Femur (tissue), 1 donor: ENCODE results near the gene LAMB2.

Experiments
- DNase-seq: peaks from one replicate; pipeline ENCODE4 v3.0.0-alpha.2; 2017

LAMB2 gene

DNA sequence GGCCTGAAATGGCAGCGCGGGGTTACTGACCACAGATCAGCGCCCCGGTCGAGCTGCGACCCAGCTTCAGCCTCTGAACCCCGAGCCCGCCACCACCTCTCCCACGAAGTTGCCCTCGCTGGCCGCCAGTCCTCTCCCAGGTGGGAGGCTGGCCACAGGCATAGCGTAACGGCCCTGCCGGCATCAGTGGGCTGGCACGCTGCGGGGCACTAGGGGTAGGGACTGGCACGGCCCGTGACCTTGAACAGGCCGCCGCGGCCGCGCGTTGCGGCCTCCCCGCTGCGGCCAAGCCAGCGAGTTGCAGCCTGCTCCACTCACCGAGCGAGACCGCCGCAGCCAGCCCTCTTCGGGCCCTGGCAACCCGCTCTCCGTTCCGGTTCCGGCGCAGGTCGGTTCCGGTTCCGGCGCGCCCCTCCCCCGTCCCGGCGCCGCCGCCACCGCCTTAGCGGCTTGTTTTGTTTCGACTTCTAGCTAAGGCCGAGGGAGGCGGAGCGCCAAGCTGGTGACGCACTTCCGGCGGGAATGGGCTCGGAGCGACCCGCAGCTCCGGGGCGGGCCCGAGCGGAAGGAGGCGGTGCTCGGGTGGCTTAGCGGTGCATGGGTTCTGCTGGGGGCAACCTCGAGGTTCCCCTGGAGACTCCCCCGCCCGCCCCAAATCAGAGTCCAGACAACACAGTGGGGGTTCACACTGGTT lies 12.3 kb downstream of the LAMB2 start, which contains the start of gene USP19:
Gene USP19 (minus strand): TSS at position 386 of the 694 bp plus-strand sequence. CDS start 1,678 bp downstream, outside the sequence.
- peak; percentile 97 for DNase-seq

DNA sequence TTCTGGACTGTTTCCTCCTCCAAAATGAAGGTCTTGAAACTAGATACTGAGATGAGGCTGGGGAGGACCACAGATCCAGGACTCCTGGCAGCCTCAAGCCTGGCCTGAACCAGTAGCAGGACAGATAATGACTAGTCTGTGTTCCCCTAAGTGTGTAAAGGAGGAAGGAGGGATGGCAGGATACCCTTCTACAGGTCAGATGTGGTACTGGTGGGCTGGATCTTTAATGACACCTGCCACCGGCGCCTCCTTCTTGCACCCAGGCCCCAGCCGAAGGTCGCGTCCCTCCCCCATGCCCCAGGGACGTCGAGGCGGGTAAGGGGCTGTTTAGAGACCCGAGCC lies 12.8 kb downstream of the LAMB2 start:
- no peak for DNase-seq

DNA sequence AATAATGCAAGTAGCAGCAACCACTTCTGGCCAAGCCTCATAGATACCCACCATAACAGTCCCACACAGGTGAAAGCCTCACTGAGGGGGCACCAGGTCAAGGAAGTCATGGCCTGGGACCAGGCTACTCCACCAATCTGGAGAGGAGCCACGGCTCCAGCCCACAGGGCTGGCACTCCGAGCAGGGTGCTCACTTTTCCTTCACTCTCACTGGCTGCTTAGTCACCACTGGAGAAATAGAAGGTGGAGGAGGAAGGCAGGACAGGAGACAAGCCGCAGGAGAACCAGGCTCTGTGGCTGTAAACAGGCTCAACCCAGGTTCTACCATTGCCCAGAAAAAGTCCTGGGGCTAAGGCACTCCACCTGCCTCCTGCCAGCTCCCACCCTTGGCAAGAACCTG lies 13.4 kb downstream of the LAMB2 start:
- no peak for DNase-seq

DNA sequence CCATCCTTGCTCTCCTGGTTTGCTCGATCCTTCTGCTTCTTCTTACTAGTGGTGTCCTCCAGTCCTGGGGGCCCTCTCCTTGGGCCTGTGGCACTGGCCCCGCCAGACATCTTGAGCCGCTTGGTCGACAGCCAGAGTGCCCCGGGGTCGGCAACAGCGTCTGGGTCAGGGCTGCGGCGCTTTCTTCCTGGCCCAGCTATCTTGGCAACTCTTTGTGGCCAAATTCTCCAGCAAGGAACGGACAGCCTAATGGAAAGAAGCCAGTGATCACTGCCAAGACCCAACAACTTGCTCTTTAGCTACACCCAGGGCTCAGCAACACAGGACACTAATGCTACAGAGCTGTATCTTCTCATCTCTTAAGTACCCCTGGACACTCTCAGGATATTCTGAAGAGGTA lies 13.8 kb downstream of the LAMB2 start:
- no peak for DNase-seq

DNA sequence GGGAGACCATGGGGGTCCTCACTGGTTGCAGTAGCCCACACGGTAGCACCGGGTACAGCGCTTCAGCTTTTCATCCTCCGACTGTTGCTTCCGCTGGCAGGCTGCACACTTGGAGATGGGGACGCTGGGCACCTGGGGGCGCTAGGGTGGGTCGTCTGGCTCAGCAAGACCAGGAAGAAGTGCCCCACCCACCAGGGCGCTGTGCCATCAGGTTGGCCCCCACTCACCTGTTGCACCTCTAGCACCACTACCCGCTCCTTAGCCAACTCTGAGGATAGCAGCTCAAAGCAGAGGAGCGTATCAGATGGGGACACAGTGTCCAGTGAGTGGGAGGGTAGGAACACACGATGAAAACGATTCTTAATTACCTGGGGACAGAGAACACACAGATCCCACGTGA lies 20.6 kb downstream of the LAMB2 start:
- no peak for DNase-seq

DNA sequence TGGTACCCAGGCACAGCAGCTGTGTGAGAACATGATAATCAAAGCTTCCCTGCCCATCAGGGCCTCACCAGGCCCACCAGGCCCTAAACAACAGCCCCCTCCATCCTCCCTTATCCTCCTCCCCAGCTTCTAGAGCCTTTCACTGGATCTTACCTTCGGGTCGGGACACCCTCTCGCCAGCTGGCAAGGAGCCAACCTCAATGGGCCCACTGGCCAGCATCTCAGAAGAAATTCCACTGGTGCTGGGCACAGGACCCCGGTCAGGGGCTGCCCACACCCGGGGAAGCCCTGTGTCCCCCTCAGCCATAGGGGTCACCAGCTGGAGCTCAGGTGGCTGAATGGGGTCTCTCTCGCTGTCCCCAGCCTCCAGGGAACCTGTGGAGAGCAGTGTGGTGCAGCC lies 21.5 kb downstream of the LAMB2 start:
- DNase-seq, result no peak

DNA sequence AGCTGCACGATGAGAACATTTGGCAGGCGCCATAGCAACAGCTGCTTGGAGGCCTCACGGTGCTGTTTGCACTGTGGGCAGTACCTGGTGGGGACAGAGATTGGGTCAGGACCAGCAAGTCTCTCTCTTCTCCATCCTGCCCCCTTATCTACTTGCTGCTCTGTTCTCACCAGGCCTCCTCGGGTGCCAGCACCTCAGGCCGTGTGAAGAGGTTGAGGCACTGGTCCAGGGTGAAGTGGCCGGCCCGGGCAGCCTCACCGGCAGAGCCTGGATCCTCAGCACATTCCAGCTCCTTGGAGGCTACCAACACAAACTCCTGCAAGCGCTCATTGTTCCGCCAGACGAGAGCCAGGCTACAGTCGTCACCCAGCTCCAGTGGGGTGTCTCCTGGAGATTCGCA lies 22.1 kb downstream of the LAMB2 start:
- no peak for DNase-seq

DNA sequence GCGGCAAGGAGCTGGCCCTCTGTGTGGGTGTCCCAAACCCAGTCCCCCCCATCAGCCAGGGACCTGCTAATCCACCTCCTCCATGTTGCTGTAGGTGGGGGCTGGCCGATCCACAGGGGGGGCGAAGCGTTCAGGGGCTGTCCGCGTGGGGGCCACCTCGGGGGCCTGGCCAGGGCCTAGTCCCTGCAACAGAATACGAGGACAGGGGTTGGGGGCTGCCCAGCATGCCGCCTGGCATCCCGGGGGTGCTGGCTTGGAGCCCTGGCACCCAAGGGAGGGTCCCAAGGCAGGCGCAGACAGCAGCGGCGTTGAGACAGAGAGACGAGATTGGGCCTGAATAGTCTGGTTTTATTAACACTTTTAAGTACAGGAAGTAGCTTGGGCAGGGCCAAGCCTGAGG lies 24.5 kb downstream of the LAMB2 start:
- no peak for DNase-seq

DNA sequence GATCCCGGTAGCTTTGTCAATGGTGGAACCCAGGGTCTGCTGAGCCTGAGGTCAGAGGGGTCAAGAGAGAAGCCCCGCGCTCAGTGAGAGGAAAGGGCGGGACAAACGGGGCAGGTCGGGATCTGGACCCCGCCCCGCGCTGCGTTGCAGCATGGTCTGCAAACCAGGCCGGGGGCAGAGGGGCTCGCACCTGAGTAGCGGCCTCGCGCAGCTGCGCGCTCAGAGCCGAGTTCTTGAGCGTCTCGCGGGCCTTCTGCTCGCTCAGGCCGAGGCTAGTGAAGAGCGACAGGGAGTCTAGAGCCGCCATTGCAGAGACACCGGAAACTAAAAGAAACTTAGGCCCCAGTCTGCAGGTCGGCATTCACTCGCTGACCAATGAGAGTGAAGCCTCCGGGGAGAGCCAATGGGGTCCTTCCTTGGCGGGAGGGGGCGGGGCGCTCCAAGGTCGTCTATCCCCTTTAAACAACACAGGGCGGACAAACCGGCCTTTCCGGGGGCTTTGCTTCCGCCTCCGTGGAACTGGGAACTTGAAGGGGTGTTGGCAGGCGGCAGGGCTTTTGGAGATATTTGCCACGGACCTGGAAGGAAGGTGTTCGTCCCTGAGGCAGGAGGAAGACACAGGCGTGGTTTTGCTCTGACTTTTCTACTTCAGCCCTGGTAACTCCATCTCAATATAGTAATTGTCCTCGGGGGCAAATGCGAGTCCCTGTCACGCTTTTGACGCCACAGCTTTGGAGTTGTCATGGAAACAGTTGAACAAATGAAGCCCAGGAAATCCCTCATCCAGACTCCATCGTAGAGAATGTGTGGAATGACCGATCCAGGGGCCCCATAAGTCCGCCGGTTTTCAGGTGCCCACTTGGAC lies 28.2 kb downstream of the LAMB2 start, which contains the start of gene QARS1:
Gene QARS1 (minus strand): TSS at position 331 of the 865 bp plus-strand sequence. CDS start 24 bp downstream, at position 307.
- peak; percentile 97 for DNase-seq

DNA sequence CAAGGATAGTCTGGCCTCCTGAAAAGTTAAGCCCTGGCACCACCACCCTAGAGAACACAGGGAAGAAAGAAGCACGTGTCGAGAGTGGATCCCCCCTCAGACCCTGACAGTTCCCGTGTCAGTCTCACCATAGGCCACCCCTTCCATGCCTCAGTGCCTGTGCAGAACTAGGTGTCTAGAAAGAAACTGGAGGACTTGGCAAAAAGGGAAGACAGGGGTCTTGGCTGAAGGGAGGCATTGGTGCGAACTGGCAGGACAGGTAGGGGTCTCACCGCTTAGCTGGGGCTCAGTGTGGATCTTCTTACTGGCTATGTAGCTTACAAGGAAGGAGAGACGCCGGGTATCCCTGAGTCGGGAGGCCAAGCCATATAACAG lies 28.8 kb downstream of the LAMB2 start:
- no peak for DNase-seq

DNA sequence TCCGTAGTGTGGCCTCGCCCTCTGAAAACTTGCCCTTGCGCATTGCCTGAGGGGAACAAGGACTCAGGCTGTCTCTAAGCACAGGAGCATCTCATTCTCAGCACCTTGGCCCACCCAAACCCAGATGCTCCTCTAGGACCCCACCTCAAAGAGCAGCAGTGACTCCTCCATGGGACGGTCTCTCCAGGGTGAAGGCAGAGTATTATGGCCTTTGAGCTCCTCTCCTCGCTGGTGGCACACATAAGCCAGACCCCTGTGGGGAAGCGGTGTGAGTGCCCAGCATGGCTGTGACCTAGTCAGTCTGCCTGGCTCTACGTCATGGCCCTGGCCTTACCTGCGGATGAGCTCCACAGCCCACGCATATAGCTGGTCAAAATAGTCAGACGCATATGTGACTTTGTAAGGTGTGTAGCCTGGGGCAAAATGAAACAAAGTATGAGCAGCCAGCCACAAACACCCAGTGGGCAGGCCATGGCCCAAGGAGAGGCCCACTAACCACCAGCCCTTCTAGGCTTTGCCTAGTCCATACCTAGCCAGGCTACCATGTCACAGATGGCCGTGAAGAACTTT lies 32.7 kb downstream of the LAMB2 start:
- no peak for DNase-seq

DNA sequence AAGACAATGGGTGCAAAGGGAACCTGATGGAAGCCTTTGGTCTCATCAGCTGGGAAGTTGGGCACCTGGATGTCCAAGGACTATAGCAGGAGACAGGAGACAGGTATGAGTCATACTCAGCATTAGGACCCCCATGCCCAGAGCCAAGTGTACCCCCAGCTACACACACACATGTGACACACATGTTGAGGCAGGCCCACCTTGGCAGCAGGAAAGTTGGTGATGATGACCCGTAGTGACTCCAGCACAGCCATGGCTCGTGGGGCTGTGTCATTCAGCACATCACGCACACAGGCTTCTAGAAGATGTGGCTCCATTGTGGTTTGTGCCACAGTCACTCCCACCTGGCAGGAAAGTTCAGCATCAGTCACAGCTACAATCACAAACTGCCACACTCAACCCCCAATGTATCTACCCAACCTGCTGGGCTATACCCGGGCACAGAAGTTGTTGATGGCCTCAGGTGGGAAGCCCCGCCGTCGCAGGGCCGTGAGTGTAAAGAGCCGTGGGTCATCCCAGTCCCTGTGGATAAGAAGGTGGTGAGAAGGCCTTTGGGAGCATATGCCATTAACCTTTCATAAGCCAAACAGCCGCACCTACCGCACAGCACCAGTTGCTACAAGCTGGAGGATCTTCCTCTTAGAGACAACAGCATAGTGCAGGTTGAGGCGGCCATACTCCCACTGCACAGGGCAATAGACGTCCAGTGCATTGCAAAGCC lies 33.8 kb downstream of the LAMB2 start:
- DNase-seq, result no peak

DNA sequence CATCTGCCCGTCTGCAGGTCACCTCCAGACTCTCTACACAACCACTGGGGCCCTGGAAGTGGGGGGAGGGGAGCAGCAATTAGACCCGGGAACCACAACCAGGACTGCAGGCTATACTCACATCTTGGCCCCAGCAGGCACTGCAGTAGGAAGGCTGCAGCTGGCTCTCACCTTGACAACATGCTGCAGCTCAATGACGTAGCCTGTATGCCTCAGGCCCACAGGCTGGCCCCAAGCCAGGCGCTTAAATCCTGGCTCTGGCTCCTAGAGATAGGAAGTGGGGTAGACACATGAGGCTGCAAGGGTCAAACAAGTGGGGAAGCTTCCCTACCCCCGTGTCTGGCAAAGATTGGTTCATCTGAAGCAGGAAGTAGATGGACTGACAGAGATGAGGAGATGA lies 34.4 kb downstream of the LAMB2 start:
- no peak for DNase-seq

DNA sequence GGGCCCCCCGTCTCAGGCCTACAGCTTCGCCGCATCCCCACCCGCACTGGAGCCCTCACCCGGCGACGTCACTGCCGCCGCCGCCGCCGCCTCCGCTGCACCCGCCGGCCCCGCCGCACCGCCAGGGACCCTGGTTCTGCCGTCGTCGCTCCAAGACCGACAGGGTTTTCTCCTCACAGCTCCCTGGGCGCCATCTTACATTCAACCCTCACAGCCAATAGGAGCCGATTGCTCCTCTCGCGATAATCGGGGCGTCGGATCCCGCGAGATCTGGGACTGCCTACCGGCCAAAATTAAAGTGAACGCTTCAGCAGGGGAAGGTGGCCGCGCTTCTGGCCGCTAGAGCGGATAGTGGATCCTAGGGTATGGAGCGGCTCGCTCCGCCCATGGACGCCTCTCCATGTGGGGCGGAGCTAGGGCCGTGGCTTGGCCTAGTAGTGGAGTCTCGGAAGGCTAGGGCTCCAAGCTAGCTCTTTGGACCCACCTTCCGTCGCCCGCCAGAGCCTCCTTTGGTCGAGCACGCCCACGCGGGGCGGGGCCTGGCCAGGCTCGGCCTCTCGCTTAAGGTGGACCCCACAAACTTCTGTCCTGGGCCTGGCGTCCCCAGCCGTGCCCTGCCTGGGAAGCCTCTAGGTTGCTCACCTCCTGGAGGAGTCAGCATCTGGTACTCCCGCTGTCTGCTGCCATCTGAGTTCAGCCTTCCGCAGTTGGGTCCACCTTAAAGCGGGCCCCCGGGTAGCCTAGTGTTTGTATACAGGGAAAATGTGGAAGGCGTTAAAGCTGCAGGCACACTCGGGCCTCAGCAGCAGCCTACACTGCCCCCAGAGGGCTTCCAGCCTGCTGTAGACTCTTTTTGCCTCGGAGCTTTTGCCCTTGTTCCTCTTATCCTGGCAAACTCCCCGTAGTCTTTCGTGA lies 38.7 kb downstream of the LAMB2 start, which contains the start of gene QRICH1:
Gene QRICH1 (minus strand): TSS at position 219 of the 915 bp plus-strand sequence. CDS start 17,054 bp downstream, outside the sequence.
- DNase-seq, result peak; percentile 99

DNA sequence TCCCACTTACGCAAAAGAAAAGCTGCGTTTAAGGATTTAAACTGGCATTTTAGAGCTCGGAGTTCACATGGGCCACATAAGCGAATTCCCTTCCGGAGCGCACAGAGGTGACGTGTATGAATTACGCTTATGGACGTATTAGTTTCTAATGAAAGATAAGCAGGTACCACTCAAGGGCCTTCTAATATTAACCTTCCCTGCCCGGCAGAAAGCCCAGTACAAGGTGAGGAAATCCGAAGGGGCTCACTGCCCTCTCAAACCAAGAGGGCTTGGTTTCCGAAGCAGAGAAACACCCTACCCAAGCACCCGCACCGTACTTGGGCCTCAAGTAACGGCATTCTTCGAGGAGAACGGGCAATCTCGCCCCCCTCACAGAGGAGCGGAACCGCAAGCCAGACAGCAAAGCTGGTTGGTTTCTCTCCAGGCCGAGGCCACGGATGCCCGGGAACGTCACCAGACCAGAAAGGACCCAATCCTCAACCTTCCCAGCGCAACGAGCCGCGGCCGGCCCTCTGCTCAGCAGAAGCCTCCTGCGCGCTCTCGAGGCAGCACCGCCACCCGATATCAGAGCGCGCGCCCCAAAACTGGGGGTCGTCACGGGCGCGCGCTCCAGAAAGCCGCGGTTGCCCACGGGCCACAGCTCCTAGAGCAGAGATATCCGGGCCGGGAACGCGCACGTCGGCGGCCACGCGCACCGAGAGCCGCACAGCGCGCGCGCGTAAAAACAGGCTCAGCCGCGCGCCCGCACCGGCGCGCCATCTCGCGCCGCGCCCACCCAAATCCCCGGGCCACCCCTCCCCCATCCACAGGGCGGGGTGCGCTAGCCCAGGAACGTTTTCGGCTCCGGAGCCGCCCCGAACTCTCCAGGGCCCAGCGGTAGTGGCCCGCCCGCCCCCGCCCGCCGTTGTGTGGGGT lies 39.7 kb downstream of the LAMB2 start:
- DNase-seq, result peak; percentile 88

DNA sequence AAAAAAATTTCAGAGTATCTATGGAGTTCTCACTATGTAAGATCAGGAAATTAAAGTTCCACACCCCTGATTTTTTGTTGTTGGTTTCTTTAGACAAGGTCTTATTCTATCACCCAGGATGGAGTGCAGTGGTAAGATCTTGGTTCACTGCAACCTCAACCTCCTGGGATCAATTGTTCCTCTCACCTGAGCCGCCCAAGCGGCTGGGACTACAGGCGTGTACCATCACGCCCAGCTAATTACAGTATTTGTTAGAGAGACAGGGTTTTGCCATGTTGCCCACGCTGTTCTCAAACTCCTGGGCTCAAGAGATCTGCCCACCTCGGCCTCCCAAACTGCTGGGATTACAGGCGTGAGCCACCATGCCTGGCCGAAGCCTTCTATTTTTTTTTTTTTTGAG lies 51.4 kb downstream of the LAMB2 start:
- no peak for DNase-seq

DNA sequence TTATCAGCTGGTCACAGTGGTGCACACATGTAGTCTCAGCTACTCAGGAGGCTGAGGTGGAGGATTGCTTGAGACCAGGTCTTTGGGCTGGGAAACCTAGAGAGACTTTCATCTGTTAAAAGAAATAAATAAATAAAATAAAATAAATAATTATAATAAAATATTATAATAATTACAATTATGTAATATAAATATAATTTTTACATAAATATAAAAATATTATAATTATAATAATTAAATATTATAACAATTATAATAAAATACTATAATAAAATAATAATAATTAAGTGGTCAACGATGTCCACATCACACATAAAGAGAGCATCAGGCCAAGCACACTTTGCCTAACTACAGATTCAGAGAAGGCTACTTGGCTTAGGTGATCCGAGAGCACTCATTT lies 53.6 kb downstream of the LAMB2 start:
- DNase-seq, result no peak

DNA sequence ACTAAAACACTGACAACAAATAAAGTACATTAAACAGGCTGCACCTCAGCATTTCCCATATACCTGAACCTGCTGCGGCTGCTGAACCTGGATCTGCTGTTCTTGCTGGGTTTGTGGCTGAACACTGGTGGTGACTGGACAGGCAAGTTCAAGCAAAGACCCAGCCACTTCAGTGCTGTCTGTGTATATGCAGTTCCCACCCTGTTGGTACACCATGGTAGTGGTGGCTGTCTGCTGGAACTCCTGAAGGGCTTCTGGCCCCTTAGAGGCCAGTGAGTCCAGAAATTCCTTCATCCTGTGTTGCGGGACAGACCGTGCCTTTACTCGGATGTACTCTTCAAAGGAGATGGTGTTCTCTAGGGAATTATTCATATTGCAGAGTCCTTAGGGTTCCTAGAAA lies 56.2 kb downstream of the LAMB2 start:
- DNase-seq, result no peak

DNA sequence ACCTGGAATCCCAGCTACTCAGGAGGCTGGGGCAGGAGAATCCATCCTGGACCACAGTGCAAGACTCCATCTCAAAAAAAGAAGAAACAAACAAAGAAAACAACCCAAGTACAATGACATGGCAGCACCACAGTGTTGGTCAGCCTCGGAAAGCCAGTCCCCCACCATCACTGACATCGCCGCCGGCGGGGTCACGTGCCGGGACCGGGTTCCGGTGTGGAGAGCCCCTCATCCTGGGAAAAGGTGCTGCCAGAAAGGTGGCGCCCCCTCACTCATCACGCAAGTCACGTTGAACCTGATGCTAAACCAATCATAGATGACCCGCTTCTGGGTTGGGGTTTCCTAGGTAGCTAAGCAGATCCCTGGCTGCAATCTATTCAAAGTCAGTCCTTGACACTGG lies 56.7 kb downstream of the LAMB2 start:
- DNase-seq, result no peak
